Natural killer cell treated with Interleukin-12 subunit alpha and Interleukin-12 subunit beta and Interleukin-15 and Interleukin-18, amount 100 ng/mL, for 72 hours (primary cell): ENCODE results near the gene KCNK10. TPM values are rescaled to one million over a fixed set of nuclear protein-coding genes. Genes with fewer than 3 reads are reported as not detected.

Experiments used
- ATAC-seq, 2 donors: fragments of 150-1000 bp; cut with Tn5 transposase in 1 of 2; sonication (Bioruptor Pico), chemical (Tn5 transposase) in 1 of 2; 2 replicates each; pipeline ENCODE4 v1.10.0; 2021
- DNase-seq: peaks from one replicate; pipeline ENCODE4 v3.0.0; 2022; ENCODE audit warnings: low spot score
- H3K27ac Mint-ChIP-seq, 2 donors: 1 replicate in 1 of 2; 2 replicates in 1 of 2; pipeline ENCODE4 v1.8.0; 2022; ENCODE audit warnings: mixed read lengths in 2 of 2, mild to moderate bottlenecking in 1 of 2, moderate library complexity in 1 of 2
- H3K27me3 Mint-ChIP-seq, 2 donors: 1 replicate in 1 of 2; 2 replicates in 1 of 2; pipeline ENCODE4 v1.8.0; 2022; ENCODE audit warnings: mixed read lengths in 2 of 2
- H3K36me3 Mint-ChIP-seq: one replicate; pipeline ENCODE4 v1.8.0; 2022; ENCODE audit warnings: mixed read lengths
- H3K4me1 Mint-ChIP-seq, 2 donors: 1 replicate in 1 of 2; 2 replicates in 1 of 2; pipeline ENCODE4 v1.8.0; 2022; ENCODE audit warnings: low read depth in 2 of 2, mixed read lengths in 2 of 2, mild to moderate bottlenecking in 1 of 2
- H3K4me3 Mint-ChIP-seq: one replicate; pipeline ENCODE4 v1.8.0; 2022; ENCODE audit warnings: mixed read lengths
- H3K9me3 Mint-ChIP-seq: 2 replicates; pipeline ENCODE4 v1.8.0; 2022; ENCODE audit warnings: mixed read lengths
- total RNA-seq, 2 donors: library from RNA; stranded (reverse); gene quantifications; one replicate each; pipeline ENCODE4 v1.2.3, GENCODE V29; 2022

Gene KCNK10
- total RNA-seq, 2 donors from 2014 or later = not detected

- no peak overlapping the region for H3K4me3 Mint-ChIP-seq
- no peak overlapping the region for H3K27ac Mint-ChIP-seq
- H3K27me3 Mint-ChIP-seq = peaks cover 52 to 59% of the 10 kb centered on the region in 2 donors
- DNase-seq (no peak), ATAC-seq (no peak)
- H3K36me3 Mint-ChIP-seq = no peaks in the 10 kb centered on the region
- no peaks in the 10 kb centered on the region for H3K4me1 Mint-ChIP-seq
- no peaks in the 10 kb centered on the region for H3K9me3 Mint-ChIP-seq
Observed at GRCh38 chr14:88327497-88327896, 4.4 kb upstream of the KCNK10 start.

DNA sequence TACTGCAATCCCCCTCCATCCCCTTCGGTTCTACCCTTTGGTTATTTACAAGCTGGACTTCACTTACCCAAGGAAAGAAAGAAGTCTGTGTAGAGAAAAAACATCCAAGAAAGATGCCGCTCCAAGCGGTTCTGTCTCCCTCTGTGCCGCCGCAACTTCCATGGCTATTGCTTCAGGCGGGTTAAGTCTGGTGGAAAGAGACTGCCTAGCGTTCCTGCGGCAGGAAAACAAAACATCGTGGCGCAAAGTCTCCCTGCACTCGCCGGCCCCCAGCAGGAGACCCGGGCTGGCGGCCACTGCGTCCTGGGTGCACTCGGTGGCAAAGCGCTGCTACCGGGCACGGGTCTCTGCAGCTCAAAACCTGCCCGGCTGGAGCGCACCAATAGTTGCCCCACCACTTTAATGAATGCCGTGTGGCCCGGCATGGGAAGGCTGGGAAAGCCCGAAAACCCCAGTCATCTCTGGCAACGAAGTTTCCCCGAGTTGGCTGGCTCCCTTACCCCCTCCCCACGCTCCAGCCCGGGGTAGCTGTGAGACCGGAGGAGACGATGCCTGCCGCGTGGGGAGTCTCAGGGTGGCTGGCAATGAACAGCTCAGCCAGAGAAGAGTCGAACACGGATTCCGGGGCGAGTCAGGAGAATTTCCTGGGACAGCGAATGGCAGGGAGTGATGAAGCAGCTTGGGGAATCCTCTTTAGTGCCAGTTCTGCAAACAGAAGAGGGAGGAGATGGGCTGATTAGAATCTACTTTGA, 3.5 kb upstream of the KCNK10 start:
- Mint-ChIP-seq H3K4me3 (no peak overlapping the region), H3K4me1 (no peaks in the 10 kb centered on the region), H3K36me3 (no peaks in the 10 kb centered on the region), H3K27me3 (peaks cover 52 to 55% of the 10 kb centered on the region in 2 donors), H3K9me3 (no peaks in the 10 kb centered on the region), H3K27ac (no peak overlapping the region)
- DNase-seq (no peak), ATAC-seq (no peak)

- H3K36me3 Mint-ChIP-seq = no peaks in the 10 kb centered on the region
- H3K9me3 Mint-ChIP-seq = no peaks in the 10 kb centered on the region
- no peak overlapping the region for H3K4me3 Mint-ChIP-seq
- H3K27ac Mint-ChIP-seq = no peak overlapping the region
- H3K27me3 Mint-ChIP-seq = peaks cover 51 to 52% of the 10 kb centered on the region in 2 donors
- no peaks in the 10 kb centered on the region for H3K4me1 Mint-ChIP-seq
- no peak for DNase-seq
- ATAC-seq = no peak
Observed at GRCh38 chr14:88325883-88326282, 2.8 kb upstream of the KCNK10 start.

GRCh38 chr14:88324930-88325329, 1.9 kb upstream of the KCNK10 start:
- no peak overlapping the region for H3K4me3 Mint-ChIP-seq
- H3K4me1 Mint-ChIP-seq = no peaks in the 10 kb centered on the region
- H3K36me3 Mint-ChIP-seq = no peaks in the 10 kb centered on the region
- no peak overlapping the region for H3K27ac Mint-ChIP-seq
- H3K27me3 Mint-ChIP-seq = peaks cover 46 to 49% of the 10 kb centered on the region in 2 donors
- no peaks in the 10 kb centered on the region for H3K9me3 Mint-ChIP-seq
- DNase-seq = no peak
- no peak for ATAC-seq

DNA sequence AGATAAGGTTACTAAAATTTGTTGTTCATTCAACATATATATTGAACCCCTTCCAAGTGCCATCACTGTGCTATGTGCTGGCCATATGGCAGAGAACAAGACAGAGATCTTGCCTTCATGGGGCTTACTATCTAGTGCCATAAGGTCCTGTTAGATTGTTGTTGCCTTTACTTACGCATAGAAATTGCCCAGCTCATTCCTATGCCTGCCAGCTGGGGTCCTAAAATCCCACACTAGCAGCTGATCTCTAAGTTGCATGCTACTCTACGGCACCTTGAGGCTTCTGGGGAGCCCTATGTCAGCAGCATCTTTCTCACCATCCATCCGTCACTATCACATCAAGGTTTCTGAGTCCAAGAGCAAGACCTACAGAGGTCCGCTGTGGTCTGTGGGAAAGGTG, 1.4 kb upstream of the KCNK10 start:
- DNase-seq (no peak), ATAC-seq (no peak)
- no peaks in the 10 kb centered on the region for H3K36me3 Mint-ChIP-seq
- H3K9me3 Mint-ChIP-seq = no peaks in the 10 kb centered on the region
- no peak overlapping the region for H3K4me3 Mint-ChIP-seq
- peaks cover 44% of the 10 kb centered on the region in 2 donors for H3K27me3 Mint-ChIP-seq
- H3K4me1 Mint-ChIP-seq = no peaks in the 10 kb centered on the region
- no peak overlapping the region for H3K27ac Mint-ChIP-seq

- no peaks in the 10 kb centered on the region for H3K4me1 Mint-ChIP-seq
- H3K27me3 Mint-ChIP-seq = peaks cover 40 to 42% of the 10 kb centered on the region in 2 donors
- DNase-seq = no peak
- no peak overlapping the region for H3K27ac Mint-ChIP-seq
- no peaks in the 10 kb centered on the region for H3K9me3 Mint-ChIP-seq
- no peaks in the 10 kb centered on the region for H3K36me3 Mint-ChIP-seq
- no peak for ATAC-seq
- H3K4me3 Mint-ChIP-seq = no peak overlapping the region
Observed at GRCh38 chr14:88323523-88324199, 592 bp upstream of the KCNK10 start.

GRCh38 chr14:88322504-88323085, 474 bp downstream of the KCNK10 start:
- peaks cover 30 to 40% of the 10 kb centered on the region in 2 donors for H3K27me3 Mint-ChIP-seq
- peak overlapping the region; percentile 34 for H3K4me3 Mint-ChIP-seq
- no peaks in the 10 kb centered on the region for H3K4me1 Mint-ChIP-seq
- H3K27ac Mint-ChIP-seq = no peak overlapping the region
- H3K36me3 Mint-ChIP-seq = no peaks in the 10 kb centered on the region
- H3K9me3 Mint-ChIP-seq = no peaks in the 10 kb centered on the region
- no peak for DNase-seq
- no peak for ATAC-seq

- no peak overlapping the region for H3K4me3 Mint-ChIP-seq
- H3K36me3 Mint-ChIP-seq = no peaks in the 10 kb centered on the region
- H3K27ac Mint-ChIP-seq = no peak overlapping the region
- no peak for DNase-seq
- no peaks in the 10 kb centered on the region for H3K9me3 Mint-ChIP-seq
- H3K27me3 Mint-ChIP-seq = peaks cover 23 to 34% of the 10 kb centered on the region in 2 donors
- no peak for ATAC-seq
- H3K4me1 Mint-ChIP-seq = no peaks in the 10 kb centered on the region
Observed at GRCh38 chr14:88321692-88322503, 1.2 kb downstream of the KCNK10 start.

DNA sequence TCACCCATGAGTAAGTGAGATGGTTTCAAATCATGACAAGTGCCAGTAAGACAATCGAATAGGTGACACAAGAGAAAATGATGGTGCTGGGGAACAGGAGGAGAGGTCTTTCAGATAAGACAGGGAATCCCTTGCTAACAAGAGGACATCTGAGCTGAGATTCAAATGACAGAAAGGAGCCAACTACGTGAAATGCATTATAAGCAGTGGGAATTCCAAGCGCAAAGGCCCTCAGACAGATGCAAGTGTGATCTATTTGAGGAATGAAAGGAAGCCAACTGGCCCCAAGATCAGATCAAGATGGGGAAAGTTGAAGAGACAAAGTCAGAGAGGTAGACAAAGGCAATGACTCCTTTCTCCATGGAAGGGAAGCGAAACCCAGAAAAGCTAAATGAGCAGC, 4.7 kb downstream of the KCNK10 start:
- Mint-ChIP-seq H3K27ac (no peak overlapping the region), H3K4me1 (no peaks in the 10 kb centered on the region), H3K4me3 (no peak overlapping the region), H3K27me3 (peaks cover 0 to 9% of the 10 kb centered on the region in 2 donors), H3K9me3 (no peaks in the 10 kb centered on the region), H3K36me3 (no peaks in the 10 kb centered on the region)
- ATAC-seq (no peak), DNase-seq (no peak)

- DNase-seq (no peak), ATAC-seq (no peak)
- H3K27ac Mint-ChIP-seq = no peak overlapping the region
- no peaks in the 10 kb centered on the region for H3K4me1 Mint-ChIP-seq
- peaks cover 0 to 6% of the 10 kb centered on the region in 2 donors for H3K27me3 Mint-ChIP-seq
- H3K36me3 Mint-ChIP-seq = no peaks in the 10 kb centered on the region
- H3K4me3 Mint-ChIP-seq = no peak overlapping the region
- H3K9me3 Mint-ChIP-seq = no peaks in the 10 kb centered on the region
Observed at GRCh38 chr14:88316521-88316920, 6.5 kb downstream of the KCNK10 start.

GRCh38 chr14:88312257-88312656, 10.8 kb downstream of the KCNK10 start:
- no peak for ATAC-seq
- no peaks in the 10 kb centered on the region for H3K4me1 Mint-ChIP-seq
- H3K9me3 Mint-ChIP-seq = no peaks in the 10 kb centered on the region

GRCh38 chr14:88311780-88312179, 11.3 kb downstream of the KCNK10 start:
- H3K4me1 Mint-ChIP-seq = no peaks in the 10 kb centered on the region
- H3K4me3 Mint-ChIP-seq = no peak overlapping the region
- no peaks in the 10 kb centered on the region for H3K9me3 Mint-ChIP-seq
- no peak for ATAC-seq
- H3K27me3 Mint-ChIP-seq = no peaks in the 10 kb centered on the region
- no peak overlapping the region for H3K27ac Mint-ChIP-seq
- H3K36me3 Mint-ChIP-seq = no peaks in the 10 kb centered on the region
- DNase-seq = no peak

More at GRCh38 chr14:88312257-88312656, 10.8 kb downstream of the KCNK10 start:
- Mint-ChIP-seq H3K27ac (no peak overlapping the region), H3K27me3 (no peaks in the 10 kb centered on the region), H3K4me3 (no peak overlapping the region), H3K36me3 (no peaks in the 10 kb centered on the region)
- no peak for DNase-seq

GRCh38 chr14:88310449-88310848, 12.6 kb downstream of the KCNK10 start:
- H3K4me3 Mint-ChIP-seq = no peak overlapping the region
- H3K36me3 Mint-ChIP-seq = no peaks in the 10 kb centered on the region
- no peak for DNase-seq
- H3K27me3 Mint-ChIP-seq = peaks cover 0 to 1% of the 10 kb centered on the region in 2 donors
- no peaks in the 10 kb centered on the region for H3K4me1 Mint-ChIP-seq
- H3K9me3 Mint-ChIP-seq = no peaks in the 10 kb centered on the region
- no peak overlapping the region for H3K27ac Mint-ChIP-seq
- no peak for ATAC-seq
